RWPE2 (cell line): ENCODE measurements around the gene BHLHA9.

Source experiments
- ATAC-seq: fragments of 200-7000 bp; cut with Tn5 transposase; 3 replicates; pipeline ENCODE4 v1.9.1; 2021; ENCODE audit warnings: low read depth
- DNase-seq: peaks from one replicate; pipeline ENCODE4 v3.0.0-alpha.2; 2020; ENCODE audit warnings: low spot score
- H3K27ac ChIP-seq: fragments of 450-650 bp; 2 replicates; pipeline ENCODE4 v1.5.1; 2017; ENCODE audit warnings: mild to moderate bottlenecking; ENCODE audit not compliant: poor library complexity, severe bottlenecking
- H3K27me3 ChIP-seq: fragments of 250-450 bp; sonication (Bioruptor Pico); 2 replicates; pipeline ENCODE4 v1.5.1; 2021; ENCODE audit warnings: mild to moderate bottlenecking, moderate library complexity; ENCODE audit not compliant: insufficient read depth, poor library complexity, severe bottlenecking
- H3K36me3 ChIP-seq: fragments of 250-450 bp; sonication (Bioruptor Pico); 2 replicates; pipeline ENCODE4 v1.5.1; 2020; ENCODE audit warnings: low read depth, mild to moderate bottlenecking, moderate library complexity
- H3K4me1 ChIP-seq: fragments of 250-450 bp; sonication (Bioruptor Pico); 2 replicates; pipeline ENCODE4 v1.5.1; 2021; ENCODE audit warnings: mild to moderate bottlenecking, moderate library complexity; ENCODE audit not compliant: insufficient read depth, poor library complexity, severe bottlenecking
- H3K4me3 ChIP-seq: fragments of 250-450 bp; sonication (Bioruptor Pico); 2 replicates; pipeline ENCODE4 v1.5.1; 2021; ENCODE audit warnings: mild to moderate bottlenecking, moderate library complexity; ENCODE audit not compliant: severe bottlenecking
- H3K9me3 ChIP-seq: fragments of 250-450 bp; sonication (Bioruptor Pico); 2 replicates; pipeline ENCODE4 v1.5.1; 2021; ENCODE audit warnings: mild to moderate bottlenecking, moderate library complexity; ENCODE audit not compliant: severe bottlenecking
- CTCF ChIP-seq: fragments of 450-650 bp; IDR thresholded peaks from one replicate; pipeline ENCODE4 v1.5.1; 2017; ENCODE audit warnings: mild to moderate bottlenecking, moderate library complexity; ENCODE audit not compliant: poor library complexity, severe bottlenecking

BHLHA9 gene

GRCh38 chr17:1260770-1261161 is 9.5 kb upstream of the BHLHA9 start:
- no peak for ATAC-seq
- H3K4me1 ChIP-seq, result no peaks in the 10 kb centered on the region
- no peaks in the 10 kb centered on the region for H3K36me3 ChIP-seq
- DNase-seq, result no peak
- no peaks in the 10 kb centered on the region for H3K9me3 ChIP-seq
- no peak overlapping the region for H3K27ac ChIP-seq
- peaks cover 3% of the 10 kb centered on the region for H3K27me3 ChIP-seq
- TF ChIP-seq CTCF, result no peak
- no peak overlapping the region for H3K4me3 ChIP-seq

- H3K9me3 ChIP-seq, result no peaks in the 10 kb centered on the region
- peaks cover 9% of the 10 kb centered on the region for H3K4me1 ChIP-seq
- H3K4me3 ChIP-seq, result no peak overlapping the region
- H3K27me3 ChIP-seq, result peaks cover 3% of the 10 kb centered on the region
- ATAC-seq (no peak), DNase-seq (no peak)
- H3K27ac ChIP-seq, result no peak overlapping the region
- no peak for TF ChIP-seq CTCF
- H3K36me3 ChIP-seq, result no peaks in the 10 kb centered on the region
Observed at GRCh38 chr17:1264196-1264595, 6.0 kb upstream of the BHLHA9 start.

- peak overlapping the region; percentile 26 for H3K27ac ChIP-seq
- peaks cover 13% of the 10 kb centered on the region for H3K27me3 ChIP-seq
- no peak for TF ChIP-seq CTCF
- DNase-seq, result no peak
- H3K36me3 ChIP-seq, result no peaks in the 10 kb centered on the region
- H3K9me3 ChIP-seq, result no peaks in the 10 kb centered on the region
- ATAC-seq, result no peak
- H3K4me3 ChIP-seq, result peak overlapping the region; percentile 52
- peaks cover 9% of the 10 kb centered on the region for H3K4me1 ChIP-seq
Observed at GRCh38 chr17:1267471-1267943, 2.7 kb upstream of the BHLHA9 start.

- no peak for TF ChIP-seq CTCF
Observed at GRCh38 chr17:1271030-1271423, 783 bp downstream of the BHLHA9 start.

GRCh38 chr17:1271441-1271840 is 1.2 kb downstream of the BHLHA9 start:
- Histone ChIP-seq H3K27ac (no peak overlapping the region), H3K36me3 (no peaks in the 10 kb centered on the region), H3K27me3 (peaks cover 13% of the 10 kb centered on the region), H3K4me1 (peaks cover 9% of the 10 kb centered on the region), H3K4me3 (no peak overlapping the region), H3K9me3 (no peaks in the 10 kb centered on the region)
- DNase-seq (no peak), ATAC-seq (no peak)
- no peak for TF ChIP-seq CTCF

More at GRCh38 chr17:1271030-1271423, 783 bp downstream of the BHLHA9 start:
- no peaks in the 10 kb centered on the region for H3K9me3 ChIP-seq
- no peak for DNase-seq
- no peaks in the 10 kb centered on the region for H3K36me3 ChIP-seq
- no peak overlapping the region for H3K27ac ChIP-seq
- no peak overlapping the region for H3K4me3 ChIP-seq
- peaks cover 9% of the 10 kb centered on the region for H3K4me1 ChIP-seq
- H3K27me3 ChIP-seq, result peaks cover 13% of the 10 kb centered on the region
- no peak for ATAC-seq
